ENCODE data around the gene SSR3. TPM values are rescaled to one million over a fixed set of nuclear protein-coding genes. Genes with fewer than 3 reads are reported as not detected.

The SSR3 gene
- total RNA-seq, 6 experiments from 2014 or later = 622 to 815 (median 721) TPM

DNA sequence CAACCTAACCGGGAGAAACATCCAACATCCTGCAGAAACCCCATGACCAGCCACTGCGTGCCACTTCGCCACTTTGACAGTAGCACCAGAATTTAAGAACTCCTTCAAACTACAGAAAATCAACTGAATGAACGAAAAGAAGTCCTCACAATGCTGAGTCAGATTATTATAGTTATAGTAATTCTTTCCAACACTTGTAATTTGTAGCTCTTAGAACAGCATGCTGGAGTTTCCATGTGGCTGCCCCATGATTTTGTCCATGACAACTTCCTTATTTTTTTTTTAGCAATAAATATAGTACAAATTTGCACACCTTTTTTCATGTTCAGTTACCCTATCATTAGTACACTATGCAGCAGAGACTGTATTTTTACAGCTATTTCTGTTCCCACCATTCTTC lies 26.1 kb upstream of the SSR3 start:
- no peaks in the 10 kb centered on the region for H3K4me1 Mint-ChIP-seq (ENCODE audit: low read depth)
- H3K36me3 Mint-ChIP-seq (ENCODE audit: low read depth) = no peaks in the 10 kb centered on the region
- H3K9me3 Mint-ChIP-seq = no peaks in the 10 kb centered on the region
- no peaks in the 10 kb centered on the region for H3K27me3 Mint-ChIP-seq (ENCODE audit: insufficient read depth)
- DNase-seq = no peak
- H3K27ac Mint-ChIP-seq = no peak overlapping the region
- no peak for TF ChIP-seq CTCF (IDR thresholded peaks at IDR 0.05)
- H3K4me3 Mint-ChIP-seq = no peak overlapping the region

- TF ChIP-seq CTCF (IDR thresholded peaks at IDR 0.05) = no peak
Measured at GRCh38 chr3:156579427-156579851, 24.5 kb upstream of the SSR3 start.

GRCh38 chr3:156577736-156578135 lies 22.8 kb upstream of the SSR3 start:
- TF ChIP-seq CTCF (IDR thresholded peaks at IDR 0.05) = no peak
- H3K9me3 Mint-ChIP-seq = no peaks in the 10 kb centered on the region
- H3K27ac Mint-ChIP-seq = no peak overlapping the region
- H3K4me3 Mint-ChIP-seq = no peak overlapping the region
- H3K27me3 Mint-ChIP-seq (ENCODE audit: insufficient read depth) = peaks cover 3% of the 10 kb centered on the region; the same call in 1 of the 2 replicates
- no peaks in the 10 kb centered on the region for H3K36me3 Mint-ChIP-seq (ENCODE audit: low read depth)
- no peak for DNase-seq
- no peaks in the 10 kb centered on the region for H3K4me1 Mint-ChIP-seq (ENCODE audit: low read depth)

More at GRCh38 chr3:156579427-156579851, 24.5 kb upstream of the SSR3 start:
- Mint-ChIP-seq H3K4me3 (no peak overlapping the region), H3K4me1 (ENCODE audit: low read depth) (no peaks in the 10 kb centered on the region), H3K9me3 (no peaks in the 10 kb centered on the region), H3K27me3 (ENCODE audit: insufficient read depth) (peaks cover 3% of the 10 kb centered on the region; the same call in 1 of the 2 replicates), H3K36me3 (ENCODE audit: low read depth) (no peaks in the 10 kb centered on the region), H3K27ac (no peak overlapping the region)
- DNase-seq = no peak

GRCh38 chr3:156576651-156577348 lies 21.9 kb upstream of the SSR3 start:
- peak; percentile 11; the same call in 1 of the 2 replicates for TF ChIP-seq CTCF (IDR thresholded peaks at IDR 0.05)
- H3K36me3 Mint-ChIP-seq (ENCODE audit: low read depth) = no peaks in the 10 kb centered on the region
- H3K9me3 Mint-ChIP-seq = no peaks in the 10 kb centered on the region
- no peak overlapping the region for H3K27ac Mint-ChIP-seq
- no peak overlapping the region for H3K4me3 Mint-ChIP-seq
- peaks cover 3% of the 10 kb centered on the region; the same call in 1 of the 2 replicates for H3K27me3 Mint-ChIP-seq (ENCODE audit: insufficient read depth)
- DNase-seq = no peak
- H3K4me1 Mint-ChIP-seq (ENCODE audit: low read depth) = no peaks in the 10 kb centered on the region

DNA sequence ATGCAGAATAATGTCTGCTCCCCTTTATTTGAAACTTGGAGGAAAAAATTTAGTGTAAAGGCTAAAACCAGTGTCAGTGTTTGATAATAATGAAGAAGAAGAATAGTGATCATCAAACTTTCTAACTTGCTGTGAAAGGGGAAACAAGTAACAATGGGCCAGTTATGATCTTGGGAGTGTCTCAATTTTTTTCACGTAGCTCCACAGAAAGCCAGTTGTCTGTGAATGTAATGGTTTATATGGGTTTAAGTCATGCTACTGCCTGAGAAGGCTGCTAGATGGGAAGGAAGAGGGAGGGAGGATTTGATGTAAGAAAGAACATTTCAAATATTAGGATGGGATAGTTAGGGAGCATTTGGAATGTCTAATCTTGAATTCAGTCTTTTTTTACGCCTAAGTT lies 21.1 kb upstream of the SSR3 start:
- TF ChIP-seq CTCF (IDR thresholded peaks at IDR 0.05) = no peak
- Mint-ChIP-seq H3K4me1 (ENCODE audit: low read depth) (no peaks in the 10 kb centered on the region), H3K9me3 (no peaks in the 10 kb centered on the region), H3K27me3 (ENCODE audit: insufficient read depth) (peaks cover 5% of the 10 kb centered on the region), H3K4me3 (no peak overlapping the region), H3K36me3 (ENCODE audit: low read depth) (no peaks in the 10 kb centered on the region), H3K27ac (no peak overlapping the region)
- DNase-seq = no peak
